Kidney (tissue), 14 donors: ENCODE measurements around the gene MYDGF. TPM values are rescaled to one million over a fixed set of nuclear protein-coding genes. Genes with fewer than 3 reads are reported as not detected.

Experiments used
- DNase-seq, 5 donors: peaks; one replicate each; pipeline ENCODE4 v3.0.0-alpha.2; 2013 to 2020
- FAIRE-seq: peaks from 2 replicates; lab custom pipeline; 2012; peaks lifted over from hg19 to GRCh38; lab: Jason Lieb, UNC
- H3K27ac ChIP-seq, 2 donors: one replicate each; pipeline ENCODE4 v1.7.0; 2013; ENCODE audit warnings: low read depth in 2 of 2, low read length in 2 of 2, inconsistent platforms in 1 of 2
- H3K27me3 ChIP-seq: one replicate; pipeline ENCODE4 v1.7.1; 2013; ENCODE audit warnings: low read length, inconsistent platforms; ENCODE audit not compliant: control insufficient read depth, insufficient read depth
- H3K36me3 ChIP-seq, 3 donors: one replicate each; pipeline versions ENCODE4 v1.7.0 to v1.7.1; 2013; ENCODE audit warnings: low read length in 3 of 3, control low read depth in 1 of 3, inconsistent platforms in 1 of 3; ENCODE audit not compliant: insufficient read depth in 3 of 3, control insufficient read depth in 2 of 3
- H3K4me1 ChIP-seq, 3 donors: one replicate each; pipeline versions ENCODE4 v1.7.0 to v1.7.1; 2013; ENCODE audit warnings: low read length in 3 of 3, inconsistent platforms in 1 of 3, low read depth in 1 of 3; ENCODE audit not compliant: control insufficient read depth in 2 of 3, insufficient read depth in 2 of 3
- H3K4me3 ChIP-seq, 3 donors: one replicate each; pipeline versions ENCODE4 v1.7.0 to v1.8.1; 2013; ENCODE audit warnings: low read length in 3 of 3, control low read depth in 1 of 3, inconsistent platforms in 1 of 3
- H3K9ac ChIP-seq, 3 donors: one replicate each; pipeline versions ENCODE4 v1.7.0 to v1.7.1; 2013; ENCODE audit warnings: low read length in 3 of 3, control low read depth in 1 of 3, inconsistent platforms in 1 of 3
- H3K9me3 ChIP-seq, 3 donors: one replicate each; pipeline versions ENCODE4 v1.7.0 to v1.7.1; 2013; ENCODE audit warnings: low read length in 3 of 3, control low read depth in 1 of 3, inconsistent platforms in 1 of 3; ENCODE audit not compliant: control insufficient read depth in 2 of 3, insufficient read depth in 1 of 3
- intact Hi-C: fragments of 100-400 bp; cut with DNase I; formaldehyde crosslinking; loops from one replicate; pipeline ENCODE4 v1.11.1; 2022
- polyA plus RNA-seq: library from polyadenylated mRNA; stranded (reverse); fragments of 350-450 nt; fragmentation: Illumina TruSeq; extraction: RNeasy Lipid Tissue Mini Kit (QIAGEN cat#74804); gene quantifications from one replicate; pipeline ENCODE4 v1.2.3, GENCODE V29; 2014; ENCODE audit warnings: low read depth, low replicate concordance; ENCODE audit not compliant: insufficient read depth
- total RNA-seq: library from RNA; stranded (reverse); fragmentation: NEBNext Ultra II Directional; extraction: Animal tissue kit (Norgen Biotek cat#: 25700); gene quantifications from one replicate; pipeline ENCODE4 v1.2.1, GENCODE V29; 2021
- TF ChIP-seq, protein P1 (sequence below): IDR thresholded peaks from 3 replicates; pipeline ENCODE4 v1.5.1; 2012; ENCODE audit warnings: mild to moderate bottlenecking, moderate library complexity, borderline replicate concordance; ENCODE audit not compliant: insufficient read depth; ENCODE audit errors: extremely low read depth
- donor health status: control.
- donor health status: control.
- donor health status: control.
- donor health status: control.
- donor health status: control.
- donor health status: DM: yes; HTN: yes; CAD: no.
- donor health status: Normal renal cell carcinoma (clear cell type).

MYDGF gene
- total and polyA plus RNA-seq, 2 donors from 2014 or later: 75.8 to 85.5 TPM

- TF ChIP-seq, protein P1, sequence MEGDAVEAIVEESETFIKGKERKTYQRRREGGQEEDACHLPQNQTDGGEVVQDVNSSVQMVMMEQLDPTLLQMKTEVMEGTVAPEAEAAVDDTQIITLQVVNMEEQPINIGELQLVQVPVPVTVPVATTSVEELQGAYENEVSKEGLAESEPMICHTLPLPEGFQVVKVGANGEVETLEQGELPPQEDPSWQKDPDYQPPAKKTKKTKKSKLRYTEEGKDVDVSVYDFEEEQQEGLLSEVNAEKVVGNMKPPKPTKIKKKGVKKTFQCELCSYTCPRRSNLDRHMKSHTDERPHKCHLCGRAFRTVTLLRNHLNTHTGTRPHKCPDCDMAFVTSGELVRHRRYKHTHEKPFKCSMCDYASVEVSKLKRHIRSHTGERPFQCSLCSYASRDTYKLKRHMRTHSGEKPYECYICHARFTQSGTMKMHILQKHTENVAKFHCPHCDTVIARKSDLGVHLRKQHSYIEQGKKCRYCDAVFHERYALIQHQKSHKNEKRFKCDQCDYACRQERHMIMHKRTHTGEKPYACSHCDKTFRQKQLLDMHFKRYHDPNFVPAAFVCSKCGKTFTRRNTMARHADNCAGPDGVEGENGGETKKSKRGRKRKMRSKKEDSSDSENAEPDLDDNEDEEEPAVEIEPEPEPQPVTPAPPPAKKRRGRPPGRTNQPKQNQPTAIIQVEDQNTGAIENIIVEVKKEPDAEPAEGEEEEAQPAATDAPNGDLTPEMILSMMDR: no peak
- intact Hi-C loops: no loop called here
- Histone ChIP-seq H3K27me3 (no peaks in the 10 kb centered on the region), H3K36me3 (no peaks in the 10 kb centered on the region), H3K4me3 (no peak overlapping the region), H3K4me1 (peaks cover 0 to 5% (median 5%) of the 10 kb centered on the region in 3 donors), H3K9ac (no peak overlapping the region), H3K9me3 (no peaks in the 10 kb centered on the region), H3K27ac (no peak overlapping the region)
- no peak for FAIRE-seq
- no peak for DNase-seq
Measured at GRCh38 chr19:4673726-4674125, 3.6 kb upstream of the MYDGF start.

- Histone ChIP-seq H3K36me3 (peaks cover 0 to 4% (median 2%) of the 10 kb centered on the region in 3 donors), H3K27me3 (no peaks in the 10 kb centered on the region), H3K9ac (no peak overlapping the region), H3K27ac (no peak overlapping the region), H3K4me3 (no peak overlapping the region), H3K4me1 (peaks cover 0 to 5% (median 5%) of the 10 kb centered on the region in 3 donors), H3K9me3 (no peaks in the 10 kb centered on the region)
- FAIRE-seq (no peak), DNase-seq (no peak)
- TF ChIP-seq, protein P1: no peak
- intact Hi-C loops: no loop called here
Measured at GRCh38 chr19:4673216-4673615, 3.1 kb upstream of the MYDGF start.

- H3K27ac ChIP-seq: no peak overlapping the region
- no peaks in the 10 kb centered on the region for H3K9me3 ChIP-seq
- H3K36me3 ChIP-seq: peaks cover 2 to 12% (median 3%) of the 10 kb centered on the region in 3 donors
- FAIRE-seq: no peak
- peaks cover 0 to 5% (median 5%) of the 10 kb centered on the region in 3 donors for H3K4me1 ChIP-seq
- intact Hi-C loops: no loop called here
- TF ChIP-seq, protein P1: no peak
- no peak for DNase-seq
- no peaks in the 10 kb centered on the region for H3K27me3 ChIP-seq
- no peak overlapping the region for H3K4me3 ChIP-seq
- H3K9ac ChIP-seq: no peak overlapping the region
Measured at GRCh38 chr19:4671185-4671851, 1.2 kb upstream of the MYDGF start.
